Adrenal gland (tissue), 12 donors: ENCODE measurements around the gene CRY1. TPM values are rescaled to one million over a fixed set of nuclear protein-coding genes. Genes with fewer than 3 reads are reported as not detected.

Experiments used
- DNase-seq, 7 donors: peaks; one replicate each; pipeline ENCODE4 v3.0.0-alpha.2; 2019 to 2020
- H3K27ac ChIP-seq, 5 donors: fragments of 200-600 bp; sonication (generic) in 4 of 5; 1 replicate in 3 of 5; 2 replicates in 2 of 5; pipeline versions ENCODE4 v1.5.1 to v1.8.0; 2016 to 2020; ENCODE audit warnings: mild to moderate bottlenecking in 1 of 5
- H3K27me3 ChIP-seq: fragments of 200-600 bp; 2 replicates; pipeline ENCODE4 v1.8.0; 2021
- H3K36me3 ChIP-seq, 2 donors: fragments of 200-600 bp; replicated peaks in 1 of 2; 1 replicate in 1 of 2; 2 replicates in 1 of 2; pipeline versions ENCODE4 v1.5.1 to v1.8.0; 2018 to 2022
- H3K4me1 ChIP-seq, 2 donors: fragments of 200-600 bp; replicated peaks in 1 of 2; 1 replicate in 1 of 2; 2 replicates in 1 of 2; pipeline versions ENCODE4 v1.5.1 to v1.8.0; 2018 to 2021
- H3K4me3 ChIP-seq, 4 donors: fragments of 200-600 bp; sonication (generic) in 3 of 4; one replicate each; pipeline ENCODE4 v1.5.1; 2016 to 2018
- H3K9me3 ChIP-seq, 3 donors: fragments of 200-600 bp; sonication (generic) in 1 of 3; replicated peaks in 1 of 3; 1 replicate in 2 of 3; 2 replicates in 1 of 3; pipeline versions ENCODE4 v1.5.1 to v1.8.0; 2016 to 2021
- POLR2A ChIP-seq, 2 donors: fragments of 450-650 bp; IDR thresholded peaks; one replicate each; pipeline ENCODE4 v1.6.1; 2017; ENCODE audit warnings: antibody characterized with exemption in 2 of 2, mild to moderate bottlenecking in 2 of 2, moderate library complexity in 1 of 2
- WGBS, 4 donors: extraction: QIAGEN DNeasy Blood & Tissue Kit in 2 of 4; methylation state at CpG; one replicate each; pipeline versions ENCODE4 v1.1.5 to v1.1.7; 2013 to 2017; 5-methylcytosine and 5-hydroxymethylcytosine counted together
- intact Hi-C, 2 donors: fragments of 100-400 bp; cut with DNase I; formaldehyde crosslinking; loops; one replicate each; pipeline versions ENCODE4 v1.14.1 to v1.15.0; 2022 to 2023
- polyA plus RNA-seq, 3 donors: library from polyadenylated mRNA; stranded (reverse); fragments of 200-250 nt in 2 of 3; fragments of 350-450 nt in 1 of 3; fragmentation: Illumina TruSeq in 1 of 3; extraction: RNeasy Lipid Tissue Mini Kit (QIAGEN cat#74804) in 1 of 3; gene quantifications; one replicate each; pipeline ENCODE4 v1.2.3, GENCODE V29; 2013 to 2014
- total RNA-seq, 9 donors: library from RNA; depleted of rRNA in 4 of 9; stranded (reverse); fragments of >200 nt in 4 of 9; fragments of 120-200 nt in 1 of 9; fragmentation: NEBNext Ultra II Directional in 1 of 9; extraction: Animal tissue kit (Norgen Biotek cat#: 25700) in 1 of 9; gene quantifications; one replicate each; pipeline versions ENCODE4 v1.1.0 to v1.2.4, GENCODE V29; 2013 to 2023
- TF ChIP-seq, protein P1 (sequence below), 6 experiments: fragments of 450-650 bp in 4 of 6; fragments of 200-600 bp in 2 of 6; sonication (generic) in 1 of 6; IDR thresholded peaks; 1 replicate in 5 of 6; 2 replicates in 1 of 6; pipeline versions ENCODE4 v1.5.1 to v1.8.0; 2016 to 2021; ENCODE audit warnings: antibody characterized with exemption in 6 of 6, mild to moderate bottlenecking in 2 of 6, moderate library complexity in 1 of 6
- donor health status: healthy with polysubstance abuse.
- donor health status: Bipolar disorder and iron deficiency.
- donor health status: DM: yes; HTN: yes; CAD: no.
- donor health status: DM: no; HTN: no; CAD: no.
- donor health status: DM: no; HTN: no; CAD: no.
- donor health status: DM: yes; HTN: yes; CAD: no.

CRY1 gene
- total and polyA plus RNA-seq, 12 donors = 4.7 to 51.5 (median 11.6) TPM

DNA sequence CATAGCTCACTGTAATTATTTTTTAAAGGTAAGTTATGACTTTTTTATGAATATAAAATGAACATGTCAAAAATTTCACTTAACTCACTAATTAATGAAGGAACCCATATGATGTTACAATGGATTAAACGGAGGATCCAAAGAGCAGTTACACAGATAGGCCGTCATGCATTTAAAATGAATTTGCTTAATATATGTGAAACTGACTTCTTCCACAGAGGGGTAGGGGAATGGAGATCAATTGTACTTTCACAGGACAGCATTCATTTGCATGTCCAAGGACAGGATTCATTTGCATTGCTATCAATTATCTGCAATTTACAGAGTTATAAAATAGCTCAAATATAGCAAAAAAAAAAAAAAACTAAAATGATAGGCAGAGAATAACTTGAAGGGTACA, 6.6 kb upstream of the CRY1 start:
- H3K4me1 ChIP-seq = peaks cover 0 to 8% of the 10 kb centered on the region in 2 donors
- no peaks in the 10 kb centered on the region for H3K27me3 ChIP-seq
- TF ChIP-seq POLR2A (IDR thresholded peaks at IDR 0.05) = no peak
- TF ChIP-seq, protein P1, sequence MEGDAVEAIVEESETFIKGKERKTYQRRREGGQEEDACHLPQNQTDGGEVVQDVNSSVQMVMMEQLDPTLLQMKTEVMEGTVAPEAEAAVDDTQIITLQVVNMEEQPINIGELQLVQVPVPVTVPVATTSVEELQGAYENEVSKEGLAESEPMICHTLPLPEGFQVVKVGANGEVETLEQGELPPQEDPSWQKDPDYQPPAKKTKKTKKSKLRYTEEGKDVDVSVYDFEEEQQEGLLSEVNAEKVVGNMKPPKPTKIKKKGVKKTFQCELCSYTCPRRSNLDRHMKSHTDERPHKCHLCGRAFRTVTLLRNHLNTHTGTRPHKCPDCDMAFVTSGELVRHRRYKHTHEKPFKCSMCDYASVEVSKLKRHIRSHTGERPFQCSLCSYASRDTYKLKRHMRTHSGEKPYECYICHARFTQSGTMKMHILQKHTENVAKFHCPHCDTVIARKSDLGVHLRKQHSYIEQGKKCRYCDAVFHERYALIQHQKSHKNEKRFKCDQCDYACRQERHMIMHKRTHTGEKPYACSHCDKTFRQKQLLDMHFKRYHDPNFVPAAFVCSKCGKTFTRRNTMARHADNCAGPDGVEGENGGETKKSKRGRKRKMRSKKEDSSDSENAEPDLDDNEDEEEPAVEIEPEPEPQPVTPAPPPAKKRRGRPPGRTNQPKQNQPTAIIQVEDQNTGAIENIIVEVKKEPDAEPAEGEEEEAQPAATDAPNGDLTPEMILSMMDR (IDR thresholded peaks at IDR 0.05) = no peak
- H3K9me3 ChIP-seq = no peaks in the 10 kb centered on the region
- H3K27ac ChIP-seq = no peak overlapping the region
- H3K36me3 ChIP-seq = no peaks in the 10 kb centered on the region
- 81 to 89% (median 85%) methylated on average over 2 of the region's 2 CpGs for WGBS, 4 donors
- no peak overlapping the region for H3K4me3 ChIP-seq
- DNase-seq = no peak
- intact Hi-C loops = loop anchor here in 1 of 2 donors (10.0 kb wide), 1 partner anchor 145 kb away; the partner anchor contains the start of gene TMEM263

DNA sequence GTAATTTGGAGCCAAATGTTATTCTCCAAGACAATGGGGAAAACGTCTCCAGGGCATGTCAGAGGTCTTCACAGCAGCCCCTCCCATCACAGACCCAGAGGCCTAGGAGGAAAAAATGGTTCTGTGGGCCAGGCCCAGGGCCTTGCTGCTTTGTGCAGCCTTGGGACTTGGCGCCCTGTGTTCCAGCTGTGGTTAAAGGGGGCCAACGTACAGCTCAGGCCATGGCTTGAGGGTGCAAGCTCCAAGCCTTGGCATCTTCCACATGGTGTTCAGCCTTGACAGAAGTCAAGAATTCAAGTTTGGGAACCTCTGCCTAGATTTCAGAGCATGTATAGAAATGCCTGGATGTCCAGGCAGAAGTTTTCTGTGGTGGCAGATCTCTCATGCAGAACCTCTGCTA, 3.2 kb upstream of the CRY1 start:
- Histone ChIP-seq H3K4me3 (no peak overlapping the region), H3K4me1 (peaks cover 10 to 12% of the 10 kb centered on the region in 2 donors), H3K9me3 (no peaks in the 10 kb centered on the region), H3K27me3 (no peaks in the 10 kb centered on the region), H3K36me3 (no peaks in the 10 kb centered on the region), H3K27ac (no peak overlapping the region)
- intact Hi-C loops = loop anchor here in 1 of 2 donors (10.0 kb wide), 1 partner anchor 142 kb away; the partner anchor contains the start of gene TMEM263
- no peak for DNase-seq
- 77 to 85% (median 80%) methylated on average over 1 to 3 of the region's 3 CpGs for WGBS, 4 donors
- no peak for TF ChIP-seq POLR2A (IDR thresholded peaks at IDR 0.05)
- TF ChIP-seq, protein P1 (IDR thresholded peaks at IDR 0.05) = no peak

DNA sequence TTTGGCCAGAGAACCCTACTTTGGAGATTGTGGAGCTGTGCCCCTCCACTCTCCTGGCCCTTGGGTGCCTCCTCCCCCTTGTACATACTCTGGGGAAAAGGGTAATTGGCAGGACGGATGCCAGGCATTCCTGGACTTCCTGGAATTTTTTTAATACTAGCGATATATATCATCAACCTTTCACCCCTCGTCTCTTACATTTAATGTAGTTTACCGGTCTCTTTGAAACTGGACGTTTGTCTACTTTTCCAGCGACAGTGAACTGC, 767 bp upstream of the CRY1 start:
- intact Hi-C loops = loop anchor here in 1 of 2 donors (10.0 kb wide), 1 partner anchor 139 kb away; the partner anchor contains the start of gene TMEM263

DNA sequence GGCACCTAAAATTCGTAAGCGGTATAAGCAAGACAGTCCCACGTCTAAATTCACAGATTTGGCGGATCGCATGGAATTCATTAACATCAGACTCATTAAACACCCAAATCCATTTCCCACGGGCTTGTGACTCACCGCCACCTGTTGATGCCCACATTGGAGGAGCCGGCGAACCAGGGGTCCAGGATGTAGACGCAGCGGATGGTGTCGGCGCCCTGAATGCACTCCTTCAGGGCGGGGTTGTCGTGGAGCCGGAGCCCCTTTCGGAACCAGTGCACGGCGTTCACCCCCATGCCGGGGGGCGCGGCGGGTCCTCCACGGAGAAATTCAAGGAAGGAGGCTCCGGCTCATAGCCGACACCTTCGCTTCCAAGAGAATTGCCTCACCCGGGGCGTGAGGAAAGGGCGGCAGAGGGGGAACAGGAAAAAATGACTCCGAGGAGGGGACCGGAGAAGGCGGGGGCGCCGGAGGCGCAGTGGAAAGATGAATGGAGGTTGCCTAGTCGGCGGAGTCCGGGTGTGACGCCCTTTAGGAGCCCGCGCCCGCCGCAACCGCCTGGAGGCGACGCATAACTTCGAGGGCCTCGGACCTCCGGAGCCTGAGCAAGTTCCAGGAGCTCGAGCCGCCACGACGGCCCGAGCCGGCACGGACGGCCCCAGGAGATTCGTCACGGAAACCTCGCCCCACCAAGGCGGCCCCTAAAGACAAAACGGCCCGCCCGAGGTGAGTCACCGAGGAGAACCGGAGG, 506 bp downstream of the CRY1 start:
- DNase-seq = peak in 6 of 7 donors; percentile 55 to 75 (median 62)

More for the DNA sequence above, 767 bp upstream of the CRY1 start:
- Histone ChIP-seq H3K36me3 (no peaks in the 10 kb centered on the region), H3K9me3 (no peaks in the 10 kb centered on the region), H3K27ac (peak overlapping the region; percentile 94 to 97 (median 95)), H3K4me1 (peaks cover 11 to 20% of the 10 kb centered on the region in 2 donors), H3K27me3 (no peaks in the 10 kb centered on the region), H3K4me3 (peak overlapping the region in 3 of 4 donors; percentile 71 to 90 (median 88))
- WGBS, 4 donors = 7 to 11% (median 9%) methylated on average over 6 of the region's 6 CpGs
- no peak for TF ChIP-seq POLR2A (IDR thresholded peaks at IDR 0.05)
- TF ChIP-seq, protein P1 (IDR thresholded peaks at IDR 0.05) = no peak
- DNase-seq = no peak

More for the DNA sequence above, 506 bp downstream of the CRY1 start:
- Histone ChIP-seq H3K9me3 (no peaks in the 10 kb centered on the region), H3K4me1 (peaks cover 10 to 20% of the 10 kb centered on the region in 2 donors), H3K36me3 (no peaks in the 10 kb centered on the region), H3K27ac (peak overlapping the region; percentile 94 to 97 (median 95)), H3K27me3 (no peaks in the 10 kb centered on the region), H3K4me3 (peak overlapping the region; percentile 71 to 92 (median 89))
- intact Hi-C loops = loop anchor here in 1 of 2 donors (10.0 kb wide), 1 partner anchor 138 kb away; the partner anchor contains the start of gene TMEM263
- 0% methylated on average over 27 to 67 of the region's 67 CpGs for WGBS, 4 donors
- no peak for TF ChIP-seq POLR2A (IDR thresholded peaks at IDR 0.05)
- TF ChIP-seq, protein P1 (IDR thresholded peaks at IDR 0.05) = no peak
